Measurements from ENCODE around the gene CDKN3.

CDKN3 gene

DNA sequence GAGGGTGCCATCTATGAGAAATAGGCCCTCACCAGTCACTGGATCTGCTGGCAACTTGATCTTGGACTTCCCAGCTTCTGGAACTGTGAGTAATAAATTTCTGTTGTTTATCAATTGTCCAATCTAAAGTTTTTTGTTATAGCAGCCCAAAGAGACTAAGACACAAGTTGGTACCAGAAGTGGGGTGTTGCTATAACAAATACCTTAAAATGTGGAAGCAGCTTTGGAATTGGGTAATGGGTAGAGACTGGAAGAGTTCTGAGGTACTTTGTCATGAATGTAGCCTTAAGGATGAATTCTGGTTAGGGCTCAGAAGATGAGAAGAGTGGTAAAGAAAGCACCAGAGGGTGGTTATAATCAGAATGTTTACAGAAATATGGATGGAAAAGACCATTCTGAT lies 70.5 kb downstream of the CDKN3 start:
- no peak for ATAC-seq (ENCODE audit: low read depth)
- DNase-seq (ENCODE audit: low spot score in 2 of 2), result no peak
- no peaks in the 10 kb centered on the region for H3K27me3 Mint-ChIP-seq
- H3K27ac Mint-ChIP-seq, result no peak overlapping the region
- peaks cover 8% of the 10 kb centered on the region for H3K9me3 Mint-ChIP-seq
- H3K36me3 Mint-ChIP-seq, result peaks cover 11% of the 10 kb centered on the region
- H3K4me3 Mint-ChIP-seq, result no peak overlapping the region
- no peaks in the 10 kb centered on the region for H3K4me1 Mint-ChIP-seq

Measured in memory B cell (primary cell).